NCI-H1694 (cell line): ENCODE measurements around the gene ADGRB3.
"Not testable (repeated sequence)": the region's sequence is repeated elsewhere in the genome, so short reads cannot be mapped to it uniquely, and the experiment has no call there.

Experiments
- DNase-seq: peaks from one replicate; lab custom pipeline; 2025; lab: John Stamatoyannopoulos, UW

The ADGRB3 gene

DNA sequence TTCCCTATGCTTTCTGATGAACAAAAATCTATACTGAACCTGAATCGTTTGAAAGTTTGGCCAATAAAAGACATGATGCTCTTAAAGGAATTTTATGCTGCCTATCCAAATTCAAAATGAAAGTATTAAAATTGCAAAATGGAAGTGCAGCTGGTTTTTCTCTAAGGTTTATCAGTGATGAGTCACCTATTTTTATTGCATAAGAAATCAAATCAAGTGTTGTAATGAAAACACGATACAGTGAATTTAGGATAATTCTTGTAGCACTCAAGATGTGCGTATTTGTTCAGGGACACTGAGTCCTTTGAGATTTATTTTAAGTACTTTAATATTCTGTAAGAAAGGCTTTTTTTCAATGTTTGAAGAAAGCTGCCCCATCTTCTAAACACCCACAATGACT, 409.5 kb downstream of the ADGRB3 start:
- DNase-seq, result no peak

DNA sequence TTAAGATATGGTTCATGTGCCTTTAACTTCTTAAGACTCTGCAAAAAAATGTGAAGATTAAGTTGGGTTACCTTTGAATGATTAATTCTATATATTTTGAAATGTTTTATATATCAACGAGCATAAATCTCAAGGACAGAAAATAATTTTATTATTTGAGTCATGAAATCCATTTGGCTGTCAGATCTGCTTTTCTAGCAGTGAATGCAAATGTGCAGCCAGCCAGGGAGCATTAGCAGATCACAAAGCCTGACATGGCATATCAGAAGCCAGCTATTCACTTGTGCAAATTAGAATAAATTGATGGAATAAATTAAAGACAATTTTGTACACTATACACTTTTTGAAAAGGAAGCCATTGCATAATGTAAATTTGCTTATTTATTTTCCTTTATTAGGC, 424.3 kb downstream of the ADGRB3 start:
- no peak for DNase-seq

DNA sequence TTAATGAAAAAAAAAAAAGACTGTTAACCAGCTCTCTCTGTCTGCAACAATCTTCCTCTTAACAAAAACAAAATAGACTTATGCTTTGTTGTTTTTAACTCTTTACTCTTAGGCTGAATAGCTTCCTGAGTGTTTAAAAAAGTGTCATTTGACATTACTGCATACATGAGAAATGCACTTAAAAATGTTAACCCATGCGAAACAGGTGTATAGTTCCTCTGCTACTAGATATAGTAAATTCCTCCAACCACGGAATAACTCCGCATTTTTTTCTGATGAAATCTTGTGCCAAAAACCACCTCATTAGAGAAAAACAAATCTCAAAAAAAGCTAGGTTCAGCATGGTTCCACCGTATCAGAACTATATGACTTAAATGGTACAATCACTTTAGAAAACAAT, 426.0 kb downstream of the ADGRB3 start:
- DNase-seq, result no peak

GRCh38 chr6:69063401-69063800, 428.3 kb downstream of the ADGRB3 start:
- no peak for DNase-seq

DNA sequence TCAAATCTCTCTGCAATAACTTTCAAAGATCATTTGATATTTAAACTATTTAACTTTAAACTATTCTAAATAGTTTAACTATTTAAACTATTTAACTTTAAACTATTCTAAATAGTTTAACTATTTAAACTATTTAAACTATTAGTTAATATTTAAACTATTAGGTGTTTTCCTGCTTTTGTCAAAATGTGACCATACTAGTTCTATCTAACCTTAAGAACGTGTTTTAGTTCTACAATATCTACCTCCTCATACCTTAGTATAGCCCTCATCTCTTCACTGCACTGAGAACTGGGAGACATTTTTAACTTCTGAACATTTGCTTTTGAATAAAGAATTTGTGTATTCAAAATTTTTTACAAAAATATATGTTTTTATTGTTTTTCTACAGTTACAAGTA, 429.1 kb downstream of the ADGRB3 start:
- no peak for DNase-seq

- DNase-seq, result no peak
Observed at GRCh38 chr6:69069881-69070280, 434.8 kb downstream of the ADGRB3 start.

DNA sequence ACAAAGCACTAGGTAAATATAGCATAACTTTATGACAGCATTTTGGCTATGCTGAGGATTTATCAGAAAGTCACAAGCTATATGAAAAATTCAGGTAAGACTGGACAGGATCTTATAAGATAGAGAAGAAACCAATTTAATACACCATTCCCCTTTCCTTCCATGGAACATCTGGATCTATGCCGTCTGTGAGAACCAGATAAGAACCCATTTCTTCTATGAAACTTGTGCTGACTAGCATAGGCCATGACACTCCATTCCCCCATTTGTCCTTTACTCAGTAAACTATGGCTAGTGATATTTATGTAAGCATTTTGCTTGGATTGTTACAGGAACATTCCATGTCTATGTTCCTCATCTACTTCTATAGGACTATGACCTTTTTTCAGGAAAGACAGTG, 437.7 kb downstream of the ADGRB3 start:
- no peak for DNase-seq

GRCh38 chr6:69084746-69085335, 449.8 kb downstream of the ADGRB3 start:
- DNase-seq, result no peak

- no peak for DNase-seq
Observed at GRCh38 chr6:69086689-69087088, 451.6 kb downstream of the ADGRB3 start.

- no peak for DNase-seq
Observed at GRCh38 chr6:69089539-69089938, 454.5 kb downstream of the ADGRB3 start.

DNA sequence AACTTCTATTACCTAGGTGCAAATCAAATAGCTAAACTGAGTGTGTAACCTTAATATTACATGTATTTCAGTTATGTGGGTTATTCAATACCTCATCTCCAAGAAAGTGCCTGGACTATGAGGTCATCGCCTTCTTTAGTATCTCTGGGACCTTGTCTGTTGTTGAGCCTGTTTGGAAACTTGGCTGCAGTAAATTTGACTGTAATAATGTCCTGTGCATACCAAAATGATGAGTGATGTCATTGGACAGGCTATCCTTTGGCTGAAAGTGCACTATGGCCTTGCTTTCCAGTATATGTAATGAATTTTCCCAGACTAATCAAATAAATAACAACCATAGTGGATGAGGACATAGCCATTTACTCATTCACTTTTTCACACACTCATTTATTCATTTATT, 455.1 kb downstream of the ADGRB3 start:
- DNase-seq, result no peak

- DNase-seq, result no peak
Observed at GRCh38 chr6:69096681-69097080, 461.6 kb downstream of the ADGRB3 start.

- no peak for DNase-seq
Observed at GRCh38 chr6:69097948-69098347, 462.9 kb downstream of the ADGRB3 start.

DNA sequence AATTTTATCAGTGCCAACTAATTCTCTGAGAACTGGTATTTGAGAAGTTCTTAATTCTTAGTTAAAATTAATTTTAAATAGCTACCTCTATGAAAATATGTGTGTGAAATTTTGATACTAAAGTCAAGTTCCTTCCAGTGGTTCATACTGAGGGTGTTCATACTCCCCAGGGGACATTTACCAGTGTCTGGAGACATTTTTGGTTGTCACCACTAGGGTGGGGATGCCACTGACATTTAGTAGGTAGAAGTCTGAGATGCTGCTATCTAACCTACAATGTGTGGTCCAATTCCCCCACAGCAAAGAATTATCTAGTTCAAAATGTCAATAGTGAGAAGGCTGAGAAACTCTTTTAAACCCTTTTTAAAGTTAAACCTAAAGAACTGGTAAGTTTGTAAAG, 463.8 kb downstream of the ADGRB3 start:
- DNase-seq, result no peak

DNA sequence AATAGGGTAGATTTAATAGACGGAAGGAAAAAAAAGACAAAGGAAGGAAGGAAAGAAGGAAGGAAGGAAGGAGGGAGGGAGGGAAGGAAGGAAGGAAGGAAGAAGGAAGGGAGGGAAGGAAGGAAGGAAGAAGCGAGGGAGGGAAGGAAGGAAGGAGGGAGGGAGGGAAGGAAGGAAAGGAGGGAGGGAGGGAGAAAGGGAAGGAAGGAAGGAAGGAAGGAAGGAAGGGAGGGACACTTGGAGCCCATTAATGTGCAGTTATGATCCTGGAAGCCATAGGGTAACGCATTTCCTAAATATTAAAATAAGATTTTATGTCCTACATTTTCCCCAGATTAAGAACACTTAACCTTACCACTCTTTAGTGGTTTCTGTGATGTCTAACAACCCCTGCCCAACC, 465.7 kb downstream of the ADGRB3 start:
- no peak for DNase-seq

DNA sequence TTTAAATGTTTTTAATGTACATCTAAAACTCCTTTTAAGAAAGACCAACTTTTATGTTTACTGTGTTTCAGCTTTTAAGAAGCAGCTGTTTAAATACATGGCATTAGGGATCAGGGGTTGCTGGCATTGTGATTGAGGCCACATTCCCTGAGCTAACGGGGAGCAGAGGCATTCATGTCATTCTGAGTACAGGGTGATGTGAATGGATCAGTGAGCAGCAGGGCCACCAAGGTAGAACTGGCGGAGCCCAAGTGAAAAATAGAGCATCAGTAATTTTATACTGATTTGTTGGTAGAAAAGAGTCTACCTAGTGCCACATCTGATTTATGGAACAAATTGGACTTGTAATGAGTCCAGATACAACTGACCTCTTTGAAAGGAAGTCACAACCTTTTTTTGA, 467.3 kb downstream of the ADGRB3 start:
- DNase-seq, result no peak

- DNase-seq, result no peak
Observed at GRCh38 chr6:69105288-69105687, 470.2 kb downstream of the ADGRB3 start.

- no peak for DNase-seq
Observed at GRCh38 chr6:69106511-69106910, 471.4 kb downstream of the ADGRB3 start.

GRCh38 chr6:69111301-69111700, 476.2 kb downstream of the ADGRB3 start:
- no peak for DNase-seq

GRCh38 chr6:69116658-69117057, 481.6 kb downstream of the ADGRB3 start:
- no peak for DNase-seq

DNA sequence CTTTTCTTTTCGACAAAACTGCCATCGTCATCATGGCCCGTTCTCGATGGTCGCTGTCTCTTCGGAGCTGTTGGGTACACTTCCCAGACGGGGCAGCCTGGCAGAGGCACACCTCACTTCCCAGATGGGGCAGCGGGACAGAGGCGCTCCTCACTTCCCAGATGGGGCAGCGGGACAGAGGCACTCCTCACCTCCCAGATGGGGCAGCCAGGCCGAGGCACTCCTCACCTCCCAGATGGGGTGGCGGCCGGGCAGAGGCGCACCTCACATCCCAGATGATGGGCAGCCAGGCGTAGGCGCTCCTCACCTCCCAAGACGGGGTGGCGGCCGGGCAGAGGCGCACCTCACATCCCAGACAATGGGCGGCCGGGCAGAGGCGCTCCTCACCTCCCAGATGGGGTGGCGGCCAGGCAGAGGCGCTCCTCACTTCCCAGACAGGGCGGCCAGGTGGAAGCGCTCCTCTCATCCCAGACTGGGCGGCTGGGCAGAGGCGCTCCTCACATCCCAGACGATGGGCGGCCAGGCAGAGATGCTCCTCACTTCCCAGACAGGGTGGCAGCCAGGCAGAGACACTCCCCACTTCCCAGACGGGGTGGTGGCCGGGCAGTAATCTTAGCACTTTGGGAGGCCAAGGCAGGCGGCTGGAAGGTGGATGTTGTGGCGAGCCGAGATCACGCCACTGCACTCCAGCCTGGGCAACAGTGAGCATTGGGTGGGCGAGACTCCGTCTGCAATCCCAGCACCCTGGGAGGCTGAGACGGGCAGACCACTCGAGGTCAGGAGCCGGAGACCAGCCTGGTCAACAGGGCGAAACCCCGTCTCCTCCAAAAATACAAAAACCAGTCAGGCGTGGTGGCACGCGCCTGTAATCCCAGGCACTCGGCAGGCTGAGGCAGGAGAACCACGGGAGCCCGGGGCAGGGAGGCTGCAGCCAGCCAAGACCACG, 486.7 kb downstream of the ADGRB3 start:
- not testable (repeated sequence) for DNase-seq

DNA sequence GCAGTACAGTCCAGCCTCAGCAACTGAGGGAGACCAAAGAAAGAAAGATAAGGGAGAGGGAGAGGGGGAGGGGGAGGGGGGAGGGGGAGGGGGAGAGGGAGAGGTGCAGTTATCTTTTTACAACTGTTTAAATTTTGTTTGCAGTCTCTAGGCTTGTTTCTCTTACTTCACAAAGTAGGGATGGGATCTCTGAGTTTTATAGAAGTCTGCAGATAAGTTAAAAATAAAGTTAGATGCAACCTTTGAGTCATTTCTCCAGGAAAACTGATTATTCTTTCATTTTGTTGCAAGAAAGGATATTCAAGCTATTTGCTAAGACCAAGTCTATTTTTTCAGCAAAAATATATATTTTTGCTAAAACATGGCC, 487.3 kb downstream of the ADGRB3 start:
- no peak for DNase-seq

DNA sequence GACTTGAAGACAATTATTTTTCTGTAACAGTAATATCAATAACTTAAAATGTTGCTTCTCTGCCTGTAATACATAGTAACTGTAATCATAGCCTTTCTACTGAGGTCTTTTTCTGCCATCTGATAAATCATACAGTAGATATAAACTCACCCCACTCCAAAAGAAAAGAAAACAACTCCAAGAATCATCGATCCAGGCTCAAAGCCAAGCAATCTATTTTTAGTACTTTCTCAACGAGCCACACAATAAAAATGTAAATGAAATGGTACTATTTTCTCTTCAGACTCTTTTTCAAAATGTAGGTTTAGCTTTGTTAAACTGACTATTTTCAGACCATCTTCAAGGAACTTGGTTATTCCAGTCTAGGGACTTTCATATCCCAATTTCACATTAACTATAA, 493.3 kb downstream of the ADGRB3 start:
- no peak for DNase-seq

GRCh38 chr6:69129046-69129445, 494.0 kb downstream of the ADGRB3 start:
- DNase-seq, result no peak
